Panc1 (cell line): ENCODE results near the gene SYT11.

Experiments used
- POLR2AphosphoS5 ChIP-seq: IDR thresholded peaks from 2 replicates; pipeline ENCODE4 v1.6.1; 2012; ENCODE audit warnings: mild to moderate bottlenecking, low read depth, low read length, moderate library complexity
- SIN3A ChIP-seq: IDR thresholded peaks from 2 replicates; pipeline ENCODE4 v1.6.1; 2012; ENCODE audit warnings: low read depth, mild to moderate bottlenecking, low read length, moderate library complexity, borderline replicate concordance; ENCODE audit not compliant: insufficient read depth
- TCF7L2 ChIP-seq: IDR thresholded peaks from 2 replicates; pipeline ENCODE4 v1.6.1; 2011; ENCODE audit warnings: mild to moderate bottlenecking, low read depth, low read length, inconsistent platforms
- TF ChIP-seq, protein P1 (sequence below): fragments of 450-650 bp; IDR thresholded peaks from 2 replicates; pipeline ENCODE4 v1.5.1; 2017; ENCODE audit warnings: mild to moderate bottlenecking
- TF ChIP-seq, protein P2 (sequence below), 2 experiments: IDR thresholded peaks; 2 replicates each; pipeline ENCODE4 v1.6.1; 2011 to 2012; ENCODE audit warnings: low read depth in 2 of 2, control low read depth in 1 of 2, low read length in 1 of 2, mild to moderate bottlenecking in 1 of 2, moderate library complexity in 1 of 2; ENCODE audit not compliant: insufficient read depth in 1 of 2

DNA sequence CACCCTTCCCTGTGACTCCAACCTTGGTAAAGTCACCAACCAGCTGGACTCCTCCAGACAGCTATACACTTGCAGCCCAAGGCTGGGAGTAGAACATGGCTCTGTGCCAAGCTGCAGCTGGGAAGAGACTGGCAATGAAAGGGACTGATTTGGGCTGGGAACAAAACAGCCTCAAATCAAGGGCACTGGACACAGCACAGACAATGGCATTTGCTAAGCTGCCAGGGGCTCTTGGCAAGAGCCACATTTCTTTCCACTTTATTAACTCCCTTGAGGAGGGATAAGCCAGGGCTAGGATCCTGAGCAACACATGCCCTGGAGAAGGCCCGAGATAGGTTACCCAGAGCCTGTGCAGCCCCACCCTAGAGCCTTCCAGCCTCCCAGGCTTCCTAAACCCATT, 12.0 kb downstream of the SYT11 start:
- TF ChIP-seq POLR2AphosphoS5: no peak
- TF ChIP-seq, protein P1, sequence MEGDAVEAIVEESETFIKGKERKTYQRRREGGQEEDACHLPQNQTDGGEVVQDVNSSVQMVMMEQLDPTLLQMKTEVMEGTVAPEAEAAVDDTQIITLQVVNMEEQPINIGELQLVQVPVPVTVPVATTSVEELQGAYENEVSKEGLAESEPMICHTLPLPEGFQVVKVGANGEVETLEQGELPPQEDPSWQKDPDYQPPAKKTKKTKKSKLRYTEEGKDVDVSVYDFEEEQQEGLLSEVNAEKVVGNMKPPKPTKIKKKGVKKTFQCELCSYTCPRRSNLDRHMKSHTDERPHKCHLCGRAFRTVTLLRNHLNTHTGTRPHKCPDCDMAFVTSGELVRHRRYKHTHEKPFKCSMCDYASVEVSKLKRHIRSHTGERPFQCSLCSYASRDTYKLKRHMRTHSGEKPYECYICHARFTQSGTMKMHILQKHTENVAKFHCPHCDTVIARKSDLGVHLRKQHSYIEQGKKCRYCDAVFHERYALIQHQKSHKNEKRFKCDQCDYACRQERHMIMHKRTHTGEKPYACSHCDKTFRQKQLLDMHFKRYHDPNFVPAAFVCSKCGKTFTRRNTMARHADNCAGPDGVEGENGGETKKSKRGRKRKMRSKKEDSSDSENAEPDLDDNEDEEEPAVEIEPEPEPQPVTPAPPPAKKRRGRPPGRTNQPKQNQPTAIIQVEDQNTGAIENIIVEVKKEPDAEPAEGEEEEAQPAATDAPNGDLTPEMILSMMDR: no peak
- TF ChIP-seq, protein P2, sequence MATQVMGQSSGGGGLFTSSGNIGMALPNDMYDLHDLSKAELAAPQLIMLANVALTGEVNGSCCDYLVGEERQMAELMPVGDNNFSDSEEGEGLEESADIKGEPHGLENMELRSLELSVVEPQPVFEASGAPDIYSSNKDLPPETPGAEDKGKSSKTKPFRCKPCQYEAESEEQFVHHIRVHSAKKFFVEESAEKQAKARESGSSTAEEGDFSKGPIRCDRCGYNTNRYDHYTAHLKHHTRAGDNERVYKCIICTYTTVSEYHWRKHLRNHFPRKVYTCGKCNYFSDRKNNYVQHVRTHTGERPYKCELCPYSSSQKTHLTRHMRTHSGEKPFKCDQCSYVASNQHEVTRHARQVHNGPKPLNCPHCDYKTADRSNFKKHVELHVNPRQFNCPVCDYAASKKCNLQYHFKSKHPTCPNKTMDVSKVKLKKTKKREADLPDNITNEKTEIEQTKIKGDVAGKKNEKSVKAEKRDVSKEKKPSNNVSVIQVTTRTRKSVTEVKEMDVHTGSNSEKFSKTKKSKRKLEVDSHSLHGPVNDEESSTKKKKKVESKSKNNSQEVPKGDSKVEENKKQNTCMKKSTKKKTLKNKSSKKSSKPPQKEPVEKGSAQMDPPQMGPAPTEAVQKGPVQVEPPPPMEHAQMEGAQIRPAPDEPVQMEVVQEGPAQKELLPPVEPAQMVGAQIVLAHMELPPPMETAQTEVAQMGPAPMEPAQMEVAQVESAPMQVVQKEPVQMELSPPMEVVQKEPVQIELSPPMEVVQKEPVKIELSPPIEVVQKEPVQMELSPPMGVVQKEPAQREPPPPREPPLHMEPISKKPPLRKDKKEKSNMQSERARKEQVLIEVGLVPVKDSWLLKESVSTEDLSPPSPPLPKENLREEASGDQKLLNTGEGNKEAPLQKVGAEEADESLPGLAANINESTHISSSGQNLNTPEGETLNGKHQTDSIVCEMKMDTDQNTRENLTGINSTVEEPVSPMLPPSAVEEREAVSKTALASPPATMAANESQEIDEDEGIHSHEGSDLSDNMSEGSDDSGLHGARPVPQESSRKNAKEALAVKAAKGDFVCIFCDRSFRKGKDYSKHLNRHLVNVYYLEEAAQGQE (IDR thresholded peaks at IDR 0.05; ENCODE audit: insufficient read depth in 1 of 2, low read depth in 2 of 2, low read length in 1 of 2): no peak
- TF ChIP-seq SIN3A: no peak
- TF ChIP-seq TCF7L2: no peak
